HCT116 (cell line): Measurements from ENCODE around the gene FGFBP1.

Experiments used
- POLR2AphosphoS5 ChIP-seq: IDR thresholded peaks from 2 replicates; pipeline ENCODE4 v1.6.1; 2011; ENCODE audit warnings: mild to moderate bottlenecking, low read depth, low read length, moderate library complexity
- ZNF274 ChIP-seq: fragments of 200-500 bp; sonication (Bioruptor generic); IDR thresholded peaks from 2 replicates; pipeline ENCODE4 v1.6.1; 2014; ENCODE audit warnings: mild to moderate bottlenecking, low read depth, low read length, inconsistent platforms
- TF ChIP-seq, protein P1 (sequence below), 3 experiments: fragments of 200-600 bp in 1 of 3; sonication (generic) in 1 of 3; IDR thresholded peaks in 2 of 3; conservative IDR thresholded peaks in 1 of 3; 2 replicates each; pipeline ENCODE4 v1.5.1; 2012 to 2017; ENCODE audit warnings: low read depth in 2 of 3, low read length in 2 of 3, antibody characterized with exemption in 1 of 3, borderline replicate concordance in 1 of 3, control low read depth in 1 of 3, mild to moderate bottlenecking in 1 of 3, mixed read lengths in 1 of 3, mixed run types in 1 of 3, moderate library complexity in 1 of 3; ENCODE audit not compliant: insufficient read depth in 1 of 3

DNA sequence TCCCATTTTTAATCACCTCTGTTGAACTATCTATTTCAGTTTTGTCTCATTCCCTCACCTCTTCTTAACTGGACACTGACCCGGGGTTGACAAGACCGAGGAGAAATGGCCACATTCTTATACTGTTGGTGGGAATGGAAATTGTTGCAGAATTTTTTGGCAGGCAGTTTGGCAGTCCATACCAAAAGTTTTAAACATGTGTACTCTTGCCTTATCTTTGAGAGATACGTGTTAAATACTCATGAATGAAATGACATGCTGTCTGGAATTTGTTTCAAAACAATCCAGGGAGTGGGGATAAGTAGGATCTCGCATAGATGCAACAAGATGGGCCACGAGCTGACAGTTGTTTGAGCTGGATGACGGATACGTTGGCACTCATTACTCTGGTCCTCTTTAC is 12.1 kb downstream of the FGFBP1 start:
- no peak for TF ChIP-seq ZNF274
- TF ChIP-seq, protein P1, sequence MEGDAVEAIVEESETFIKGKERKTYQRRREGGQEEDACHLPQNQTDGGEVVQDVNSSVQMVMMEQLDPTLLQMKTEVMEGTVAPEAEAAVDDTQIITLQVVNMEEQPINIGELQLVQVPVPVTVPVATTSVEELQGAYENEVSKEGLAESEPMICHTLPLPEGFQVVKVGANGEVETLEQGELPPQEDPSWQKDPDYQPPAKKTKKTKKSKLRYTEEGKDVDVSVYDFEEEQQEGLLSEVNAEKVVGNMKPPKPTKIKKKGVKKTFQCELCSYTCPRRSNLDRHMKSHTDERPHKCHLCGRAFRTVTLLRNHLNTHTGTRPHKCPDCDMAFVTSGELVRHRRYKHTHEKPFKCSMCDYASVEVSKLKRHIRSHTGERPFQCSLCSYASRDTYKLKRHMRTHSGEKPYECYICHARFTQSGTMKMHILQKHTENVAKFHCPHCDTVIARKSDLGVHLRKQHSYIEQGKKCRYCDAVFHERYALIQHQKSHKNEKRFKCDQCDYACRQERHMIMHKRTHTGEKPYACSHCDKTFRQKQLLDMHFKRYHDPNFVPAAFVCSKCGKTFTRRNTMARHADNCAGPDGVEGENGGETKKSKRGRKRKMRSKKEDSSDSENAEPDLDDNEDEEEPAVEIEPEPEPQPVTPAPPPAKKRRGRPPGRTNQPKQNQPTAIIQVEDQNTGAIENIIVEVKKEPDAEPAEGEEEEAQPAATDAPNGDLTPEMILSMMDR (IDR thresholded peaks at IDR 0.05 in 2 of 3, conservative IDR thresholded peaks at IDR 0.05 in 1 of 3; ENCODE audit: borderline replicate concordance in 1 of 3, insufficient read depth in 1 of 3, low read depth in 2 of 3, low read length in 2 of 3), result no peak
- no peak for TF ChIP-seq POLR2AphosphoS5
